Psoas muscle (tissue), 8 donors: Measurements from ENCODE around the gene CASZ1. TPM values are rescaled to one million over a fixed set of nuclear protein-coding genes. Genes with fewer than 3 reads are reported as not detected.

ENCODE experiments used
- ATAC-seq, 4 donors: fragments of 200-7000 bp; cut with Tn5 transposase; one replicate each; pipeline ENCODE4 v1.9.1; 2020; ENCODE audit warnings: moderate library complexity in 3 of 4, mild to moderate bottlenecking in 2 of 4
- DNase-seq, 2 donors: peaks; one replicate each; pipeline ENCODE4 v3.0.0-alpha.2; 2020
- H3K27ac ChIP-seq: fragments of 200-600 bp; one replicate; pipeline ENCODE4 v1.8.0; 2022
- H3K27me3 ChIP-seq, 3 donors: fragments of 200-600 bp in 1 of 3; one replicate each; pipeline versions ENCODE4 v1.6.1 to v1.8.0; 2013 to 2022; ENCODE audit warnings: low read length in 2 of 3, mild to moderate bottlenecking in 2 of 3, moderate library complexity in 1 of 3; ENCODE audit not compliant: insufficient read depth in 3 of 3
- H3K36me3 ChIP-seq, 2 donors: fragments of 200-600 bp in 1 of 2; one replicate each; pipeline versions ENCODE4 v1.6.1 to v1.8.0; 2013 to 2022; ENCODE audit warnings: low read depth in 1 of 2, mild to moderate bottlenecking in 1 of 2, moderate library complexity in 1 of 2; ENCODE audit not compliant: insufficient read depth in 1 of 2
- H3K4me1 ChIP-seq: fragments of 200-600 bp; one replicate; pipeline ENCODE4 v1.8.0; 2022
- H3K4me3 ChIP-seq: fragments of 200-600 bp; one replicate; pipeline ENCODE4 v1.8.0; 2022; ENCODE audit warnings: mild to moderate bottlenecking
- H3K9me3 ChIP-seq: fragments of 200-600 bp; one replicate; pipeline ENCODE4 v1.8.0; 2022
- CTCF ChIP-seq: fragments of 200-600 bp; IDR thresholded peaks from one replicate; pipeline ENCODE4 v1.8.0; 2022; ENCODE audit warnings: antibody characterized with exemption
- WGBS, 3 donors: extraction: QIAGEN DNeasy Blood & Tissue Kit; methylation state at CpG; one replicate each; pipeline versions ENCODE4 v1.1.6 to v1.1.7; 2013; 5-methylcytosine and 5-hydroxymethylcytosine counted together
- intact Hi-C, 2 donors: fragments of 100-400 bp; cut with DNase I; formaldehyde crosslinking; loops; one replicate each; pipeline versions ENCODE4 v1.11.0 to v1.14.2; 2022
- polyA plus RNA-seq, 3 donors: library from polyadenylated mRNA; stranded (reverse); fragments of 200-250 nt; gene quantifications; one replicate each; pipeline ENCODE4 v1.2.3, GENCODE V29; 2013
- total RNA-seq, 4 donors: library from RNA; stranded (reverse); fragmentation: NEBNext Ultra II Directional in 2 of 4; extraction: Animal tissue kit (Norgen Biotek cat#: 25700) in 2 of 4; gene quantifications; one replicate each; pipeline versions ENCODE4 v1.2.1 to v1.2.4, GENCODE V29; 2021 to 2023
- donor health status: healthy with polysubstance abuse.
- donor health status: DM: no; HTN: no; CAD: no; lungs with moderate emphysema.
- donor health status: Bipolar disorder and iron deficiency.
- donor health status: healthy.
- donor health status: DM: yes; HTN: yes; CAD: no.
- donor health status: DM: no; HTN: no; CAD: no.
- donor health status: DM: no; HTN: no; CAD: no.
- donor health status: DM: yes; HTN: yes; CAD: no.

CASZ1 gene
- total and polyA plus RNA-seq, 7 donors = 2.6 to 83.3 (median 53.1) TPM

GRCh38 chr1:10617318-10617717 is 179.1 kb downstream of the CASZ1 start:
- no peak overlapping the region for H3K27ac ChIP-seq
- no peaks in the 10 kb centered on the region for H3K27me3 ChIP-seq
- H3K9me3 ChIP-seq = no peaks in the 10 kb centered on the region
- no peak for TF ChIP-seq CTCF
- H3K36me3 ChIP-seq = peaks cover 0 to 12% of the 10 kb centered on the region in 2 donors
- WGBS, 3 donors = 95 to 97% (median 96%) methylated on average over 5 of the region's 5 CpGs
- ATAC-seq (no peak), DNase-seq (no peak)
- H3K4me3 ChIP-seq = no peak overlapping the region
- no peaks in the 10 kb centered on the region for H3K4me1 ChIP-seq
- intact Hi-C loops = no loop called here

DNA sequence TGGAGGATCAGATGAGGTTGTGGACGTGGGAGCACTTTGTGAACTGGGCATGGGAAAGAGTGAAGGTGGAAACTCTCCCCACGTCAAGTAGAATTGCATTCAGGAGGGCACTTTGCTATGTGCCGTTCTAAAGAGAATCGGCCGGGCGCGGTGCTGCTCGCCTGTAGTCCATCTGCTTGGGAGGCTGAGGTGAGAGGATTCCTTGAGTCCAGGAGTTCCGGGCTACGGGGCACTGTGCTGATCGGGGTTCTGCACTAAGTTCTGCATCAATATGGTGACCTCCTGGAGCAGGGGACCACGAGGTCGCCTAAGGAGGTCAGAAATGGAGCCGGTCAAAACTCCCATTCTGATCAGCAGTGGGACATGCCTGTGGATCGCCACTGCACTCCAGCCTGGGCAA is 179.8 kb downstream of the CASZ1 start:
- Histone ChIP-seq H3K27me3 (no peaks in the 10 kb centered on the region), H3K27ac (no peak overlapping the region), H3K36me3 (peaks cover 0 to 7% of the 10 kb centered on the region in 2 donors), H3K9me3 (no peaks in the 10 kb centered on the region), H3K4me3 (no peak overlapping the region), H3K4me1 (no peaks in the 10 kb centered on the region)
- no peak for ATAC-seq
- intact Hi-C loops = no loop called here
- no peak for TF ChIP-seq CTCF
- no peak for DNase-seq
- 94 to 97% (median 97%) methylated on average over 15 of the region's 15 CpGs for WGBS, 3 donors

- WGBS, 3 donors = 91 to 93% (median 91%) methylated on average over 27 of the region's 27 CpGs
- no peak for DNase-seq
- peaks cover 5% of the 10 kb centered on the region for H3K4me1 ChIP-seq
- no peak for TF ChIP-seq CTCF
- H3K27ac ChIP-seq = no peak overlapping the region
- peaks cover 0 to 5% of the 10 kb centered on the region in 2 donors for H3K36me3 ChIP-seq
- ATAC-seq = no peak
- H3K27me3 ChIP-seq = no peaks in the 10 kb centered on the region
- H3K4me3 ChIP-seq = no peak overlapping the region
- H3K9me3 ChIP-seq = no peaks in the 10 kb centered on the region
- intact Hi-C loops = no loop called here
Measured at GRCh38 chr1:10615932-10616671, 180.3 kb downstream of the CASZ1 start.

GRCh38 chr1:10615332-10615731 is 181.1 kb downstream of the CASZ1 start:
- DNase-seq = no peak
- no peak overlapping the region for H3K4me3 ChIP-seq
- no peaks in the 10 kb centered on the region for H3K9me3 ChIP-seq
- H3K4me1 ChIP-seq = peaks cover 12% of the 10 kb centered on the region
- H3K27ac ChIP-seq = no peak overlapping the region
- TF ChIP-seq CTCF = no peak
- intact Hi-C loops = no loop called here
- no peak for ATAC-seq
- H3K36me3 ChIP-seq = peaks cover 0 to 5% of the 10 kb centered on the region in 2 donors
- H3K27me3 ChIP-seq = no peaks in the 10 kb centered on the region
- WGBS, 3 donors = 91 to 94% (median 94%) methylated on average over 13 of the region's 13 CpGs
